Left colon (tissue), 2 donors: ENCODE data around the gene SEMA6C. TPM values are rescaled to one million over a fixed set of nuclear protein-coding genes. Genes with fewer than 3 reads are reported as not detected.
"Not testable (repeated sequence)": the region's sequence is repeated elsewhere in the genome, so short reads cannot be mapped to it uniquely, and the experiment has no call there.

ENCODE experiments used
- ATAC-seq: fragments of 200-7000 bp; cut with Tn5 transposase; one replicate; pipeline ENCODE4 v1.9.1; 2020; ENCODE audit warnings: mild to moderate bottlenecking, moderate library complexity
- DNase-seq, 2 donors: peaks; one replicate each; pipeline ENCODE4 v3.0.0-alpha.2; 2020
- intact Hi-C, 2 donors: fragments of 100-400 bp; cut with DNase I in 1 of 2; cut with micrococcal nuclease in 1 of 2; formaldehyde crosslinking; loops; one replicate each; pipeline versions ENCODE4 v1.11.2 to v1.14.0; 2022; cut with DNase I, micrococcal nuclease
- long read RNA-seq: library from polyadenylated mRNA; unstranded; transcript quantifications from one replicate; pipeline ENCODE4 v2.0.0, GENCODE V29; 2021
- total RNA-seq, 2 donors: library from RNA; stranded (reverse); fragmentation: NEBNext Ultra II Directional; extraction: Animal tissue kit (Norgen Biotek cat#: 25700); gene quantifications; one replicate each; pipeline ENCODE4 v1.2.1, GENCODE V29; 2021
- donor health status: DM: no; HTN: no; CAD: no.
- donor health status: DM: yes; HTN: yes; CAD: no.

Gene SEMA6C, protein sequence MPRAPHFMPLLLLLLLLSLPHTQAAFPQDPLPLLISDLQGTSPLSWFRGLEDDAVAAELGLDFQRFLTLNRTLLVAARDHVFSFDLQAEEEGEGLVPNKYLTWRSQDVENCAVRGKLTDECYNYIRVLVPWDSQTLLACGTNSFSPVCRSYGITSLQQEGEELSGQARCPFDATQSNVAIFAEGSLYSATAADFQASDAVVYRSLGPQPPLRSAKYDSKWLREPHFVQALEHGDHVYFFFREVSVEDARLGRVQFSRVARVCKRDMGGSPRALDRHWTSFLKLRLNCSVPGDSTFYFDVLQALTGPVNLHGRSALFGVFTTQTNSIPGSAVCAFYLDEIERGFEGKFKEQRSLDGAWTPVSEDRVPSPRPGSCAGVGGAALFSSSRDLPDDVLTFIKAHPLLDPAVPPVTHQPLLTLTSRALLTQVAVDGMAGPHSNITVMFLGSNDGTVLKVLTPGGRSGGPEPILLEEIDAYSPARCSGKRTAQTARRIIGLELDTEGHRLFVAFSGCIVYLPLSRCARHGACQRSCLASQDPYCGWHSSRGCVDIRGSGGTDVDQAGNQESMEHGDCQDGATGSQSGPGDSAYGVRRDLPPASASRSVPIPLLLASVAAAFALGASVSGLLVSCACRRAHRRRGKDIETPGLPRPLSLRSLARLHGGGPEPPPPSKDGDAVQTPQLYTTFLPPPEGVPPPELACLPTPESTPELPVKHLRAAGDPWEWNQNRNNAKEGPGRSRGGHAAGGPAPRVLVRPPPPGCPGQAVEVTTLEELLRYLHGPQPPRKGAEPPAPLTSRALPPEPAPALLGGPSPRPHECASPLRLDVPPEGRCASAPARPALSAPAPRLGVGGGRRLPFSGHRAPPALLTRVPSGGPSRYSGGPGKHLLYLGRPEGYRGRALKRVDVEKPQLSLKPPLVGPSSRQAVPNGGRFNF
- 1 to 10 TPM; 2.7 to 2.8 TPM for total RNA-seq
- long read RNA-seq: 0 reads

DNA sequence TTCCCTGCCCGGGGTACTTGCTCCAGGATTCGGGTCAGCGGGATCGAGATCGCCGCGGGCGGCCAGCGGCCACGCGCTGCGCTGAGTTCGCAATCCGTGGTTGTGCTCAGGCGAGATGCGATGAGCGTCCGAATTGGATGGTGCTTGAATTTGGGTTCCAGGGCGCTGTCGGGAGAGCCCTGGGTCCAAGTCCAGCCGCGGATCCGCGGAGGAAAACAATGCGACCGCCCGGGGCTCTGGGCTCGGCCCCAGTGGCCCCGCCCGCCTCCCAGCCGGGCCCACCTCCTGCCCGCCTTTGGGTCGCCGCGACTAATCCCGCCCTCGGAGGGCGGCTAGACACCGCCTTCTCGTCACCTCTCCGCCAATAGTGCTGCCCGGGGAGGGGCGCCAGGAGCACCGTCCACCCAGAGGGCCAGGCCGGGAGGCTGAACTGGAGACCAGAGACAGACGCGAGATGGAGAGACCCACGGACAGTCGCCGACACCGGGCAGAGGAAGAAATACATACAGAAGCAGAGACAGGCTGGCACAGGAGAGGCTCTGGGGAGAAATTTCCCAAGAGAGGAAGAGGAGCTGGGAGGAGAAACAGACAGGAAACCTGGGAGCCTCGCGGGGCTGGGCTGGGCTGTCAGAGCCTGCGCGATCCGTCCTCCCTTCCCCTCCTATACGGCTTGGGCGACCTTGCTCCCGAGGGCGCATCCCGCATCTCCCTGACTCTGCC lies at the start of gene SEMA6C:
SEMA6C (minus strand) TSS at position 220 of the 720 bp plus-strand sequence. CDS start 4,010 bp downstream, outside the sequence.
- ATAC-seq: peak; percentile 98
- peak; percentile 93 to 95 for DNase-seq
- intact Hi-C loops: no loop called here

DNA sequence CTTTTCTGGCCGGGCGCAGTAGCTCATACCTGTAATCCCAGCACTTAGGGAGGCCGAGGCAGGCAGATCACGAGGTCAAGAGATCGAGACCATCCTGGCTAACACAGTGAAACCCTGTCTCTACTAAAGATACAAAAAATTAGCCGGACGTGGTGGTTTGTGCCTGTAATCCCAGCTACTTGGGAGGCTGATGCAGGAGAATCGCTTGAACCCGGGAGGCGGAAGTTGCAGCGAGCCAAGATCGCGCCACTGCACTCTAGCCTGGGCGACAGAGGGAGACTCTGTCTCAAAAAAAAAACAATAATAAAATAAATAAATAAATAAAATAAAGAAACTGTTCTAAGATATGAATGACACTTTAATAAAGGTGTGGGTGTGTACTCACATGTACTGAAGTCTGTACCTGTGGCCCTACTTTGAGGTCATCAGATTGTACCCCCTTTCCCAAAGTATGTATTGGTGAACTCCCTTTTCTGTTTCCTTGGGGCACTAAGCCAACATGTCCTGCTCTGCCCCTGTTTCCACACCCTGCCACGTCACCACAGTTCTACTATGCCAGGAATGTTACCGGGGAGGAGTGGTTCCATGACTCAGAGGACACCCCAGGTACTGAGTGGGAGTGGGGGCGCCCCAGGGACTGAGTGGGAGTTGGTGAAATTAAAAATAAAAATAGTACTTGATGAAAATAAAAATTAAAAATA lies 48.6 kb upstream of the SEMA6C start:
- peak; percentile 86 to 94 for DNase-seq
- intact Hi-C loops: loop anchor here in 1 of 2 donors (5.0 kb wide), 1 partner anchor 57 kb away; the partner anchor contains the start of gene PSMD4
- ATAC-seq: peak; percentile 69

- ATAC-seq (no peak), DNase-seq (no peak)
- intact Hi-C loops: no loop called here
Measured at GRCh38 chr1:151193856-151194255, 47.4 kb upstream of the SEMA6C start.

DNA sequence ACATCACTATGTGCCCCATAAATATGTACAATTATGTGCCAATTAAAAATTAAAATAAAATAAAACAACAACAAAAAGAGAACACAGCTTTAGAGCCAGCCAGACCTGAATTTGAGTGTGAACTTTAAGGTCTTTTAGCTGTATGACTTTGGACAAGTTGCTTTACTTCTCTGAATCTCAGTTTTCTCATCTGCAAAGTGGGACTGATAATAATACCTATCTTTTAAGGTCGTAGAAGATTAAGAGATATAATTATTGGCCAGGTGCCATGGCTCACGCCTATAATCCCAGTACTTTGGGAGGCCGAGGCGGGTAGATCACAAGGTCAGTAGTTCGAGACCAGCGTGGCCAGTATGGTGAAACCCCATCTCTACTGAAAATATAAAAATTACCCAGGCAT lies 46.9 kb upstream of the SEMA6C start:
- DNase-seq (no peak), ATAC-seq (no peak)
- intact Hi-C loops: no loop called here

GRCh38 chr1:151192047-151192446 lies 45.6 kb upstream of the SEMA6C start:
- intact Hi-C loops: no loop called here
- DNase-seq (no peak), ATAC-seq (no peak)

- intact Hi-C loops: no loop called here
- peak; percentile 94 for ATAC-seq
- peak; percentile 87 to 90 for DNase-seq
Measured at GRCh38 chr1:151189637-151190445, 43.4 kb upstream of the SEMA6C start, which contains the start of gene VPS72. TSS of gene VPS72 (minus strand) at chr1:151190197. CDS start at chr1:151190121, 76 bp downstream.

- ATAC-seq, intact Hi-C loops, DNase-seq: not testable (repeated sequence)
Measured at GRCh38 chr1:151188667-151189066, 42.2 kb upstream of the SEMA6C start.

GRCh38 chr1:151187205-151187604 lies 40.8 kb upstream of the SEMA6C start:
- intact Hi-C loops: no loop called here
- ATAC-seq: no peak
- DNase-seq: no peak

DNA sequence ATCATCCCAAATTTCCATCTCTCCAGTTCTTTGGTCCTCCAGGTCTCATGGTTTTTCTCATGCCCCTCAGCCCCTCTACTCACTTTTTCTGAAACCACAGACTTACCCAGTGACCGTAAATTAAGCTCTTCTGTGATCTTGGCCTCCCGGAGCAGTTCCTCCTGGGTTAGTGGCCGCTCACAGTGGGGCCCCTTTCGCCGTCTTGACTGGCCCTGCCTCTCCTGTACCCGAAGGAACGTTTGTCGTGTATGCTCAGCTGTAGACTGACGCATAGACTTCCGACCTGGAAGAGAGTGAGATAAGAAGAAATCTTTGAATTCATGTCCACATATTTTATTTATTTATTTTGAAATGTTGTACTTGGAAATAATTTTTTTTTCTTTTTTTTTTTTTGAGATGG lies 37.8 kb upstream of the SEMA6C start:
- intact Hi-C loops: no loop called here
- DNase-seq: no peak
- no peak for ATAC-seq

DNA sequence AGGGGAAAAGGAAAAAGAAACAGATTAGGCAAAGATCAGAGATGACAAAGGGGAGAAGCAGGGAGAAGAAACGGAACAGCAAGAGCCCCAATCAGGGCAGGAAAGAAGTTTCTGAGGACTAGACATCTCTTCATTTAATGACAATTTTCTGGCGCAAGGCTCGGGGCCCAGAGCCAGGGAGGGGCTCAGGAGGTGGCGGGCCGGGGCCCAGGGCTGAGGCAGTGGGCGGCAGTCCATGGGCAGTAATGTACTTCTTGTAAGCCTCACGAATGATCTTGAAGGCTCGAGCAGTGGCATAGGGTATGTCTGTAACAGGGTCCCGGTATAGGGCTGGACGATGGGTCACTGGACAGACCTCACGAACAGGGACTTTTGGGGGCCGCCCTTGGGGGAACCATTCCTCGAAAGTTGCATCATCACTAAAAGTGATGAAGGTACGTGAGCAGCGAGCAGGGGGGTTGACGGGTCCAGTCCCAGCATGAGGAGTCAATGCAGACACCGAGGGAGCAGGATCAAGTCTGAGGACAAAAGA lies 30.1 kb upstream of the SEMA6C start:
- intact Hi-C loops: no loop called here
- no peak for DNase-seq
- ATAC-seq: no peak

- peak; percentile 55 for ATAC-seq
- no peak for DNase-seq
- intact Hi-C loops: no loop called here
Measured at GRCh38 chr1:151175863-151176262, 29.4 kb upstream of the SEMA6C start, which contains the start of gene TMOD4. TSS of gene TMOD4 (minus strand) at chr1:151175981. CDS start at chr1:151174875, 1,106 bp downstream.

GRCh38 chr1:151175041-151175741 lies 28.8 kb upstream of the SEMA6C start:
- no peak for ATAC-seq
- DNase-seq: no peak
- intact Hi-C loops: no loop called here

- intact Hi-C loops: no loop called here
- ATAC-seq (no peak), DNase-seq (no peak)
Measured at GRCh38 chr1:151171190-151171589, 24.8 kb upstream of the SEMA6C start.

- DNase-seq (no peak), ATAC-seq (no peak)
- intact Hi-C loops: no loop called here
Measured at GRCh38 chr1:151167116-151167515, 20.7 kb upstream of the SEMA6C start.

DNA sequence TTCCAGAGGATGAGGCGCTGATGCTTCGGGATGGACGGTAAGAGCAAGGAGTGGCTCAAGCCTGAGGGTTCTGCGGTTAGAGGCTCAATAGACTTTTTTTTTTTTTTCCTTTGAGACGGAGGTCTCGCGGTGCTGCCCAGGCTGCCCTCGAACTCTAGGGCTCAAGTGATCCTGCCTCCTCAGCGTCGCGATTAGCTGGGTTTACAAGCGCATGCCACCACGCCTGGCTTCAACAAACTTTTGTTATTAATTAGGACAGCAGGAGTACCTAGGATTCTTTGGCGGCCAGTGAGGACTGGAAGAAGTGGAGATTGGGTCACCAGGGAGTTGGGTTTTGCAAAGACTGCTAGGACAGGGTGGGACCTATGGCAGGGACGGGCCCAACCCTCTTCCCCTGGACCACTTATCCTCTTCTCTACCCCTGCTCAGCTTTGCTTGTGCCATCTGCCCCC lies 20.1 kb upstream of the SEMA6C start:
- intact Hi-C loops: no loop called here
- DNase-seq: no peak
- ATAC-seq: peak; percentile 26

DNA sequence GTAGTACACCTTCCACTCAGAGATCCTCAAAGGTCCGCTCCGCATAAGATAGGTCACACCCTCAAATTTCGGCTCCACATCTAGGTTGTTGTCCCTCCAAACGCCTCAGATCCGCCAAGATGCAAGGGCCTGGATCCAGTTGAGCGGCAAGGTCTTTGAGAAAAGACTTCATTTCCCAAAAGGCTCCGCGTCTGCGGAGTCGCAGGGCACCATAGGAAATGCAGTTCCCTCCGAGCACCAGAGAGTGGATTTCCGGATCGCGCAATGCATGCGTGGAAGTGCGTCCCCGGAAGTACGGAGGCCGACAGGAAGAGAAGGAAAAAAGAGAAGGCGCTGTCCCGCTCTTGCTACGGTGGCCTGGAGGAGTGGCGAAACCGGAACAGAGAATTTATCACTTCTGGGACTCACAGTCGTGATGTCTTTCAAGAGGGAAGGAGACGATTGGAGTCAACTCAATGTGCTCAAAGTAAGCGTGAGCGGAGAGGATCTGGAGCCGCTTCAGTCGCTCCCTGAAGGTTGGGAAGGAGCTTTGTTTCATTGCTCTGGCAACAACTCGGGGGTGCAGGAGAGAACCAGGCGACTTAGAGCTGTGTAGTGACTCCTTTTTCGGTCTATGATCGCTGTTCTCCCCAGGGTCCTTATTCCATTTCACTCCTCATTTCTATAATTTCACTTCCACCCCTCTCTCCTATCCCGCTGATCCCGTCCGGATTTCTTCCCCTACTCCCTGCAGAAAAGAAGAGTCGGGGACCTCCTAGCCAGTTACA lies 19.5 kb upstream of the SEMA6C start, which contains the start of the genes LYSMD1 and SCNM1:
LYSMD1 (minus strand) TSS at position 165 of the 767 bp plus-strand sequence. CDS start 644 bp downstream, outside the sequence.
SCNM1 (plus strand) TSS at position 407 of the 767 bp plus-strand sequence; CDS start at position 416, 9 bp downstream.
- DNase-seq: peak; percentile 96 to 98
- intact Hi-C loops: no loop called here

More for the DNA sequence above, 19.5 kb upstream of the SEMA6C start, which contains the start of the genes LYSMD1 and SCNM1:
- peak; percentile 96 for ATAC-seq
